Hepatocyte (in vitro differentiated cells): Measurements from ENCODE around the gene SLC6A8. TPM values are rescaled to one million over a fixed set of nuclear protein-coding genes. Genes with fewer than 3 reads are reported as not detected.
A peak's percentile ranks its signal among the peaks of the same experiment; 100 is the strongest.

Experiments
- DNase-seq: peaks from one replicate; pipeline ENCODE4 v3.0.0-alpha.2; 2016; ENCODE audit warnings: low spot score
- H2AFZ ChIP-seq: fragments of 200-600 bp; sonication (generic); 2 replicates; pipeline ENCODE4 v1.6.0; 2016; ENCODE audit warnings: antibody characterized with exemption, mild to moderate bottlenecking
- H3K27ac ChIP-seq: fragments of 200-600 bp; sonication (generic); 2 replicates; pipeline ENCODE4 v1.5.1; 2016; ENCODE audit warnings: mild to moderate bottlenecking
- H3K27me3 ChIP-seq: fragments of 200-600 bp; sonication (generic); 2 replicates; pipeline ENCODE4 v1.6.1; 2016
- H3K36me3 ChIP-seq: fragments of 200-600 bp; sonication (generic); replicated peaks from 2 replicates; pipeline ENCODE4 v1.5.1; 2016; ENCODE audit warnings: low read depth; ENCODE audit not compliant: insufficient read depth
- H3K4me1 ChIP-seq: fragments of 200-600 bp; sonication (generic); 2 replicates; pipeline ENCODE4 v1.5.1; 2016; ENCODE audit warnings: mild to moderate bottlenecking, moderate library complexity; ENCODE audit not compliant: insufficient read depth
- H3K4me2 ChIP-seq: fragments of 200-600 bp; sonication (generic); 2 replicates; pipeline ENCODE4 v1.6.0; 2016
- H3K4me3 ChIP-seq: fragments of 200-600 bp; sonication (generic); 2 replicates; pipeline ENCODE4 v1.5.1; 2016; ENCODE audit warnings: mild to moderate bottlenecking
- H3K79me2 ChIP-seq: fragments of 200-600 bp; sonication (generic); 2 replicates; pipeline ENCODE4 v1.6.0; 2017; ENCODE audit warnings: mild to moderate bottlenecking
- H3K9me2 ChIP-seq: fragments of 200-600 bp; sonication (generic); replicated peaks from 2 replicates; pipeline ENCODE4 v1.6.0; 2017; ENCODE audit warnings: mild to moderate bottlenecking; ENCODE audit not compliant: insufficient read depth
- H3K9me3 ChIP-seq: fragments of 200-600 bp; sonication (generic); 2 replicates; pipeline ENCODE4 v1.5.1; 2016; ENCODE audit warnings: low read depth, mild to moderate bottlenecking
- H4K20me1 ChIP-seq: fragments of 200-600 bp; sonication (generic); 2 replicates; pipeline ENCODE4 v1.6.0; 2016; ENCODE audit warnings: mild to moderate bottlenecking; ENCODE audit not compliant: insufficient read depth, poor library complexity, severe bottlenecking
- EZH2 ChIP-seq: fragments of 200-600 bp; sonication (generic); IDR thresholded peaks from 2 replicates; pipeline ENCODE4 v1.6.1; 2016; ENCODE audit warnings: antibody characterized with exemption, mild to moderate bottlenecking, borderline replicate concordance
- EZH2phosphoT487 ChIP-seq: fragments of 200-600 bp; sonication (generic); IDR thresholded peaks from one replicate; pipeline ENCODE4 v1.6.1; 2018; ENCODE audit warnings: antibody characterized with exemption, mild to moderate bottlenecking, low read depth, moderate library complexity; ENCODE audit not compliant: unreplicated experiment, severe bottlenecking
- WGBS: methylation state at CpG from one replicate; pipeline ENCODE4 v1.1.6; 2016; ENCODE audit warnings: low lambda C conversion rate; ENCODE audit errors: missing lambda C conversion rate; 5-methylcytosine and 5-hydroxymethylcytosine counted together
- polyA plus RNA-seq: library from polyadenylated mRNA; unstranded; fragments of >200 nt; fragmentation: Nextera tagmentation; extraction: Ambion mirVana; gene quantifications from 2 replicates; pipeline ENCODE4 v1.2.1, GENCODE V29; 2016
- total RNA-seq: library from RNA; depleted of rRNA; stranded (reverse); fragments of >200 nt; gene quantifications from 2 replicates; pipeline ENCODE4 v1.2.3, GENCODE V29; 2014
- TF ChIP-seq, protein P1 (sequence below): fragments of 200-600 bp; sonication (generic); IDR thresholded peaks from 2 replicates; pipeline ENCODE4 v1.5.1; 2016; ENCODE audit warnings: antibody characterized with exemption, mild to moderate bottlenecking; ENCODE audit not compliant: poor library complexity

Gene SLC6A8
- total RNA-seq (19.5 and 28.4 TPM in 2 replicates), polyA plus RNA-seq (32.5 and 36.7 TPM in 2 replicates)

DNA sequence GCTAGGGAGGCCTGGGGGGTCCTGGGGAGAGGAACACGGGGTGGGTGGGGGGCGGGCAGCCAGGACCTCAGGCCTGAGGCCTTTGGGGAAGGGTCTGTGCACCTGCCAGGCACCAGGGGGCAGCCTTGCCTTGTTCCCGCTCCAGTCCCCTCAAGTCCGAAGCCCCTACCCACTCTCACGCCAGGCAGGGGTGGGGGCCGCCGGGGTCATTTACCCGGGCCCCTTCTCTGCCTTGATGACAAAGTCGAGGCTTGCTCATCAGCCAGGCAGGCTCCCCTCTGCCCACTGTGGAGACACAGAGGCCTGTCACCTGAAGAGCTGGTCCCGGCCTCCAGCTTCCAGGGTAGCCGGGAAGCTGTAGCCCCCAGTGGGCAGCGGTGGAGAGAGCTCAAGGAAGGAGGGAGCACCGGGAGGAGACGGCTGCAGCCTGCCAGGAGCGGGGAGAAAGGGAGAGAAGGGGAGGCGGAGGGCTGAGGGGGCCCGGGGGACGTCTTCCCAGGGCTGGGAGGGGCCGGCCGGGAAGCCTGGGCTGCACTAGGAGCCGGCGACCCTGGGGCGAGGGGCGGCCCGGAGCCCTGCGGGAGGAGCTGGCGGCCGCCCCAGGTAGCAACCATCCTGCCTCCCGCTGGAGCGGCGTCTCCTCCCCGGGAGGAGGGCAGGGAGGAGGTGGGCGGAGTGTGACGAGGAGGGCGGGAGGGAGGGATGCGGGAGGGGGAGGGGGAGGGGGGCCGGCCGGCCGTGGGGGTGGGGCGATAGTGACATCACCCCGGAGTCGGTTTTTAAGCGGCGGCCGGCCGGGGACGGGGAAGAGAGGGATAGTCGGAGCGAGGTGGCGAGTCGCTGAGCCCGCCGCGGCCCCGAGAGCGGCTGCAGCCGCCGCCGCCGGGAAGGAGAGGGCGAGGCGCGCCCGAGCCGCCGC is at the start of gene SLC6A8:
Gene SLC6A8, plus strand, starts transcription at position 806 of the 919 bp plus-strand sequence. CDS start 649 bp downstream, outside the sequence.
- no peaks in the 10 kb centered on the region for H3K36me3 ChIP-seq
- H3K4me2 ChIP-seq = peak within 1 kb of the TSS; percentile 77
- TF ChIP-seq, protein P1, sequence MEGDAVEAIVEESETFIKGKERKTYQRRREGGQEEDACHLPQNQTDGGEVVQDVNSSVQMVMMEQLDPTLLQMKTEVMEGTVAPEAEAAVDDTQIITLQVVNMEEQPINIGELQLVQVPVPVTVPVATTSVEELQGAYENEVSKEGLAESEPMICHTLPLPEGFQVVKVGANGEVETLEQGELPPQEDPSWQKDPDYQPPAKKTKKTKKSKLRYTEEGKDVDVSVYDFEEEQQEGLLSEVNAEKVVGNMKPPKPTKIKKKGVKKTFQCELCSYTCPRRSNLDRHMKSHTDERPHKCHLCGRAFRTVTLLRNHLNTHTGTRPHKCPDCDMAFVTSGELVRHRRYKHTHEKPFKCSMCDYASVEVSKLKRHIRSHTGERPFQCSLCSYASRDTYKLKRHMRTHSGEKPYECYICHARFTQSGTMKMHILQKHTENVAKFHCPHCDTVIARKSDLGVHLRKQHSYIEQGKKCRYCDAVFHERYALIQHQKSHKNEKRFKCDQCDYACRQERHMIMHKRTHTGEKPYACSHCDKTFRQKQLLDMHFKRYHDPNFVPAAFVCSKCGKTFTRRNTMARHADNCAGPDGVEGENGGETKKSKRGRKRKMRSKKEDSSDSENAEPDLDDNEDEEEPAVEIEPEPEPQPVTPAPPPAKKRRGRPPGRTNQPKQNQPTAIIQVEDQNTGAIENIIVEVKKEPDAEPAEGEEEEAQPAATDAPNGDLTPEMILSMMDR = peak; percentile 37
- TF ChIP-seq EZH2 = no peak
- no peaks in the 10 kb centered on the region for H3K9me3 ChIP-seq
- H3K4me1 ChIP-seq = peaks cover 10% of the 10 kb centered on the region
- WGBS = 37% methylated on average over 21 of the region's 66 CpGs
- H4K20me1 ChIP-seq = peaks cover 2% of the 10 kb centered on the region
- peak within 1 kb of the TSS; percentile 91 for H3K27ac ChIP-seq
- H3K4me3 ChIP-seq = peak within 1 kb of the TSS; percentile 13
- no peaks in the 10 kb centered on the region for H3K79me2 ChIP-seq
- no peaks in the 10 kb centered on the region for H3K9me2 ChIP-seq
- H3K27me3 ChIP-seq = no peaks in the 10 kb centered on the region
- DNase-seq = peak; percentile 81
- H2AFZ ChIP-seq = no peak within 1 kb of the TSS

DNA sequence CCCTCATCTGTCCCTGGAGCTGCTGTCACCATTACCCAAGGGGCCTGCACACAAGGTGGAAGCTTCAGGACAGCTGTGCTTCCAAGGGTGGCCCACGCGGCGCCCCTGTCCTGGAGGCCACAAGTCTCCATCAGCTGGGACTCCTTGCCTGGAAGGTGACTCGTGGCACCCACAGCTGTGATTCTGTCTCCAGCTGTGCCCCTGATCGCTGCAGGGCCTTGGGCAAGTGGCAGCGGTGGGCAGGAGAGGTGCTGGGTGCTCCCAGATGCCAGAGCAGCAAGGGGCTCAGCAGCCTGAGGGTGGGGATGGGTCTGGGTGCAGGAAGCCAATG is 49.7 kb upstream of the SLC6A8 start:
- Histone ChIP-seq H3K36me3 (no peaks in the 10 kb centered on the region), H3K4me2 (no peak overlapping the region), H4K20me1 (no peaks in the 10 kb centered on the region), H3K27me3 (no peaks in the 10 kb centered on the region), H3K4me3 (no peak overlapping the region), H3K27ac (no peak overlapping the region), H3K9me2 (no peaks in the 10 kb centered on the region), H2AFZ (no peak overlapping the region), H3K79me2 (no peaks in the 10 kb centered on the region), H3K4me1 (peaks cover 7% of the 10 kb centered on the region), H3K9me3 (no peaks in the 10 kb centered on the region)
- no peak for DNase-seq
- WGBS = 74% methylated on average over 5 of the region's 6 CpGs
- TF ChIP-seq EZH2phosphoT487 (no peak), EZH2 (no peak)
- TF ChIP-seq, protein P1 = no peak

GRCh38 chrX:153638436-153639176 is 49.1 kb upstream of the SLC6A8 start:
- Histone ChIP-seq H3K4me1 (peaks cover 7% of the 10 kb centered on the region), H4K20me1 (no peaks in the 10 kb centered on the region), H3K4me3 (no peak overlapping the region), H3K9me3 (no peaks in the 10 kb centered on the region), H3K36me3 (no peaks in the 10 kb centered on the region), H3K27ac (no peak overlapping the region), H3K9me2 (no peaks in the 10 kb centered on the region), H3K27me3 (no peaks in the 10 kb centered on the region), H2AFZ (no peak overlapping the region), H3K4me2 (no peak overlapping the region), H3K79me2 (no peaks in the 10 kb centered on the region)
- 80% methylated on average over 20 of the region's 20 CpGs for WGBS
- peak; percentile 8 for DNase-seq
- TF ChIP-seq, protein P1 = no peak
- TF ChIP-seq EZH2 (no peak), EZH2phosphoT487 (no peak)
